Measurements from ENCODE around the gene PAEP. TPM values are rescaled to one million over a fixed set of nuclear protein-coding genes. Genes with fewer than 3 reads are reported as not detected.

Gene PAEP
- total and polyA plus RNA-seq, 4 donors = not detected

DNA sequence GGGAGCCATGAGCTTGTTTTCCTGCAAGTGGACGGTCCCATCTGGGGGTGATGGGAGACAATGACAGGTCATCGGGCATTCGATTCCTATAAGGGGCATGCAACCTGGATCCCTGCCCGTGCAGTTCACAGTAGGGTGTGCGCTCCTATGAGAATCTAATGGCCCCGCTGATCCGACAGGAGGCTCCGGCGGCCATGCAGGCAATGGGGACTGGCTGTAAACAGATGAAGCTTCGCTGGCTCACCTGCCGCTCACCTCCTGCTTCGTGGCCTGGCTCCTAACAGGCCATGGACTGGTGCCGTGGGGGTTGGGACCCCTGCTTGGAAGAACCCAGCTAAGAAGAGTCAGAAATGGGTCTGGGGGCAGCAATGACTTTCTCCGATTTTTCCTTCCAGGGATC lies 21.0 kb downstream of the PAEP start:
- Histone ChIP-seq H3K4me3 (ENCODE audit: low read depth in 1 of 3, low read length in 3 of 3) (no peak overlapping the region), H3K9ac (ENCODE audit: low read depth in 1 of 2, low read length in 2 of 2) (no peak overlapping the region), H3K4me1 (ENCODE audit: control insufficient read depth in 4 of 4, insufficient read depth in 4 of 4, low read length in 3 of 4) (no peaks in the 10 kb centered on the region), H3K27me3 (ENCODE audit: control insufficient read depth in 4 of 4, insufficient read depth in 4 of 4, low read length in 3 of 4) (no peaks in the 10 kb centered on the region), H3K36me3 (ENCODE audit: control insufficient read depth in 4 of 4, insufficient read depth in 3 of 4, low read depth in 1 of 4, low read length in 3 of 4) (no peaks in the 10 kb centered on the region), H3K27ac (ENCODE audit: low read depth in 1 of 2, low read length in 2 of 2) (no peak overlapping the region), H3K9me3 (ENCODE audit: control insufficient read depth in 4 of 4, low read length in 3 of 4) (no peaks in the 10 kb centered on the region)
- TF ChIP-seq TAF1 (conservative IDR thresholded peaks at IDR 0.05) (no peak), JUND (IDR thresholded peaks at IDR 0.05) (no peak), HNF4A (conservative IDR thresholded peaks at IDR 0.05) (no peak), SP1 (IDR thresholded peaks at IDR 0.05) (no peak), FOXA1 (IDR thresholded peaks at IDR 0.05) (no peak), HNF4G (IDR thresholded peaks at IDR 0.05) (no peak), FOXA2 (IDR thresholded peaks at IDR 0.05) (no peak)
- TF ChIP-seq, protein P1, sequence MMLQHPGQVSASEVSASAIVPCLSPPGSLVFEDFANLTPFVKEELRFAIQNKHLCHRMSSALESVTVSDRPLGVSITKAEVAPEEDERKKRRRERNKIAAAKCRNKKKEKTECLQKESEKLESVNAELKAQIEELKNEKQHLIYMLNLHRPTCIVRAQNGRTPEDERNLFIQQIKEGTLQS (IDR thresholded peaks at IDR 0.05) = no peak
- TF ChIP-seq, protein P2, sequence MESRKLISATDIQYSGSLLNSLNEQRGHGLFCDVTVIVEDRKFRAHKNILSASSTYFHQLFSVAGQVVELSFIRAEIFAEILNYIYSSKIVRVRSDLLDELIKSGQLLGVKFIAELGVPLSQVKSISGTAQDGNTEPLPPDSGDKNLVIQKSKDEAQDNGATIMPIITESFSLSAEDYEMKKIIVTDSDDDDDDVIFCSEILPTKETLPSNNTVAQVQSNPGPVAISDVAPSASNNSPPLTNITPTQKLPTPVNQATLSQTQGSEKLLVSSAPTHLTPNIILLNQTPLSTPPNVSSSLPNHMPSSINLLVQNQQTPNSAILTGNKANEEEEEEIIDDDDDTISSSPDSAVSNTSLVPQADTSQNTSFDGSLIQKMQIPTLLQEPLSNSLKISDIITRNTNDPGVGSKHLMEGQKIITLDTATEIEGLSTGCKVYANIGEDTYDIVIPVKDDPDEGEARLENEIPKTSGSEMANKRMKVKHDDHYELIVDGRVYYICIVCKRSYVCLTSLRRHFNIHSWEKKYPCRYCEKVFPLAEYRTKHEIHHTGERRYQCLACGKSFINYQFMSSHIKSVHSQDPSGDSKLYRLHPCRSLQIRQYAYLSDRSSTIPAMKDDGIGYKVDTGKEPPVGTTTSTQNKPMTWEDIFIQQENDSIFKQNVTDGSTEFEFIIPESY (IDR thresholded peaks at IDR 0.05) = no peak
- TF ChIP-seq, protein P3, sequence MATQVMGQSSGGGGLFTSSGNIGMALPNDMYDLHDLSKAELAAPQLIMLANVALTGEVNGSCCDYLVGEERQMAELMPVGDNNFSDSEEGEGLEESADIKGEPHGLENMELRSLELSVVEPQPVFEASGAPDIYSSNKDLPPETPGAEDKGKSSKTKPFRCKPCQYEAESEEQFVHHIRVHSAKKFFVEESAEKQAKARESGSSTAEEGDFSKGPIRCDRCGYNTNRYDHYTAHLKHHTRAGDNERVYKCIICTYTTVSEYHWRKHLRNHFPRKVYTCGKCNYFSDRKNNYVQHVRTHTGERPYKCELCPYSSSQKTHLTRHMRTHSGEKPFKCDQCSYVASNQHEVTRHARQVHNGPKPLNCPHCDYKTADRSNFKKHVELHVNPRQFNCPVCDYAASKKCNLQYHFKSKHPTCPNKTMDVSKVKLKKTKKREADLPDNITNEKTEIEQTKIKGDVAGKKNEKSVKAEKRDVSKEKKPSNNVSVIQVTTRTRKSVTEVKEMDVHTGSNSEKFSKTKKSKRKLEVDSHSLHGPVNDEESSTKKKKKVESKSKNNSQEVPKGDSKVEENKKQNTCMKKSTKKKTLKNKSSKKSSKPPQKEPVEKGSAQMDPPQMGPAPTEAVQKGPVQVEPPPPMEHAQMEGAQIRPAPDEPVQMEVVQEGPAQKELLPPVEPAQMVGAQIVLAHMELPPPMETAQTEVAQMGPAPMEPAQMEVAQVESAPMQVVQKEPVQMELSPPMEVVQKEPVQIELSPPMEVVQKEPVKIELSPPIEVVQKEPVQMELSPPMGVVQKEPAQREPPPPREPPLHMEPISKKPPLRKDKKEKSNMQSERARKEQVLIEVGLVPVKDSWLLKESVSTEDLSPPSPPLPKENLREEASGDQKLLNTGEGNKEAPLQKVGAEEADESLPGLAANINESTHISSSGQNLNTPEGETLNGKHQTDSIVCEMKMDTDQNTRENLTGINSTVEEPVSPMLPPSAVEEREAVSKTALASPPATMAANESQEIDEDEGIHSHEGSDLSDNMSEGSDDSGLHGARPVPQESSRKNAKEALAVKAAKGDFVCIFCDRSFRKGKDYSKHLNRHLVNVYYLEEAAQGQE (IDR thresholded peaks at IDR 0.05) = no peak
- TF ChIP-seq, protein P4, sequence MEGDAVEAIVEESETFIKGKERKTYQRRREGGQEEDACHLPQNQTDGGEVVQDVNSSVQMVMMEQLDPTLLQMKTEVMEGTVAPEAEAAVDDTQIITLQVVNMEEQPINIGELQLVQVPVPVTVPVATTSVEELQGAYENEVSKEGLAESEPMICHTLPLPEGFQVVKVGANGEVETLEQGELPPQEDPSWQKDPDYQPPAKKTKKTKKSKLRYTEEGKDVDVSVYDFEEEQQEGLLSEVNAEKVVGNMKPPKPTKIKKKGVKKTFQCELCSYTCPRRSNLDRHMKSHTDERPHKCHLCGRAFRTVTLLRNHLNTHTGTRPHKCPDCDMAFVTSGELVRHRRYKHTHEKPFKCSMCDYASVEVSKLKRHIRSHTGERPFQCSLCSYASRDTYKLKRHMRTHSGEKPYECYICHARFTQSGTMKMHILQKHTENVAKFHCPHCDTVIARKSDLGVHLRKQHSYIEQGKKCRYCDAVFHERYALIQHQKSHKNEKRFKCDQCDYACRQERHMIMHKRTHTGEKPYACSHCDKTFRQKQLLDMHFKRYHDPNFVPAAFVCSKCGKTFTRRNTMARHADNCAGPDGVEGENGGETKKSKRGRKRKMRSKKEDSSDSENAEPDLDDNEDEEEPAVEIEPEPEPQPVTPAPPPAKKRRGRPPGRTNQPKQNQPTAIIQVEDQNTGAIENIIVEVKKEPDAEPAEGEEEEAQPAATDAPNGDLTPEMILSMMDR (IDR thresholded peaks at IDR 0.05; ENCODE audit: low read depth, low read length, missing input control) = no peak
- DNase-seq (ENCODE audit: low spot score) = no peak
- WGBS = 86% methylated on average over 14 of the region's 14 CpGs

DNA sequence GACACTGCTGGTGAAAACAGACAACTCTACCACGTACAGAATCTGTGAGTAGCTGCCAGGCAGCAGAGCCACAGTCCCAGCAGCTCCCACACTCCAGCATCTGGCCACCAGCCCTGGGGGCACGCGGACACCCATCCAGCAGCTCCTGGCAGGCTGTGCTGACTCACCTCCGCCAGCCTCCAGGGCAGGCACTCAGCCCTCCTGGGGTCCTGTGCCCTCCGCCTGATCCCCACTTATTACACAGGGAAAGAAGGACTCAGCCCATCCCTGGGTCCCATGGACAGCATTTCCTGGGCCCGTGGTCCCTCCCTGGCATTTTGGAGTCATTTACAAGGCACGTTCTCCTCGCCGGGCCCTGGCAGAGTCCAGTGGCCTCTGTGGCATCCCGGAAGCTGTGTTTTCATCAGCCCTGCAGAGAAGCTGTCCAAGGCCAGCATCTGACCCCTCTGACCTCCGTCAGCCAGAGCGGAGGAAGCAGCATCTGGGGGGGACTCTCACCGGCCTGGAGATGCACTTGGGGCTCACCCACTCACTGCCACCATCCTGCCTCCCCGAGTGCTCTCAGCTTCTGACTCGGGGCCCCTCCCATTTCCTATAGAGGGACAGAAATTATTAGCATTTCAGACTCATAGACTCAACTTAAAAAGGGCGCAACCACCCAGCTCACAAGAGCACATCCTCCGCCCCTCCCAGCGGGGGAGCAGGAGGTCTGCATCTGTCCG lies 21.6 kb downstream of the PAEP start:
- Histone ChIP-seq H3K36me3 (ENCODE audit: control insufficient read depth in 4 of 4, insufficient read depth in 3 of 4, low read depth in 1 of 4, low read length in 3 of 4) (no peaks in the 10 kb centered on the region), H3K4me1 (ENCODE audit: control insufficient read depth in 4 of 4, insufficient read depth in 4 of 4, low read length in 3 of 4) (no peaks in the 10 kb centered on the region), H3K4me3 (ENCODE audit: low read depth in 1 of 3, low read length in 3 of 3) (no peak overlapping the region), H3K27ac (ENCODE audit: low read depth in 1 of 2, low read length in 2 of 2) (no peak overlapping the region), H3K27me3 (ENCODE audit: control insufficient read depth in 4 of 4, insufficient read depth in 4 of 4, low read length in 3 of 4) (no peaks in the 10 kb centered on the region), H3K9me3 (ENCODE audit: control insufficient read depth in 4 of 4, low read length in 3 of 4) (no peaks in the 10 kb centered on the region), H3K9ac (ENCODE audit: low read depth in 1 of 2, low read length in 2 of 2) (no peak overlapping the region)
- no peak for TF ChIP-seq HNF4A (conservative IDR thresholded peaks at IDR 0.05)
- no peak for TF ChIP-seq FOXA2 (IDR thresholded peaks at IDR 0.05)
- TF ChIP-seq SP1 (IDR thresholded peaks at IDR 0.05) = no peak
- TF ChIP-seq, protein P4 (IDR thresholded peaks at IDR 0.05; ENCODE audit: low read depth, low read length, missing input control) = no peak
- TF ChIP-seq FOXA1 (IDR thresholded peaks at IDR 0.05) = no peak
- no peak for TF ChIP-seq RXRA (IDR thresholded peaks at IDR 0.05)
- TF ChIP-seq, protein P5, sequence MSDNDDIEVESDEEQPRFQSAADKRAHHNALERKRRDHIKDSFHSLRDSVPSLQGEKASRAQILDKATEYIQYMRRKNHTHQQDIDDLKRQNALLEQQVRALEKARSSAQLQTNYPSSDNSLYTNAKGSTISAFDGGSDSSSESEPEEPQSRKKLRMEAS (IDR thresholded peaks at IDR 0.05) = no peak
- no peak for TF ChIP-seq YY1 (IDR thresholded peaks at IDR 0.05)
- TF ChIP-seq, protein P1 (IDR thresholded peaks at IDR 0.05) = no peak
- TF ChIP-seq, protein P2 (IDR thresholded peaks at IDR 0.05) = no peak
- TF ChIP-seq TAF1 (conservative IDR thresholded peaks at IDR 0.05) = no peak
- DNase-seq (ENCODE audit: low spot score) = no peak
- WGBS = 76% methylated on average over 19 of the region's 19 CpGs
